Amygdala (tissue), 56 donors: ENCODE data around the gene TEP1.
A peak's percentile ranks its signal among the peaks of the same experiment; 100 is the strongest.
"Not testable (repeated sequence)": the region's sequence is repeated elsewhere in the genome, so short reads cannot be mapped to it uniquely, and the experiment has no call there.

Experiments
- DNase-seq, 56 donors: peaks; one replicate each; lab custom pipeline; 2025; lab: John Stamatoyannopoulos, UW

TEP1 gene

DNA sequence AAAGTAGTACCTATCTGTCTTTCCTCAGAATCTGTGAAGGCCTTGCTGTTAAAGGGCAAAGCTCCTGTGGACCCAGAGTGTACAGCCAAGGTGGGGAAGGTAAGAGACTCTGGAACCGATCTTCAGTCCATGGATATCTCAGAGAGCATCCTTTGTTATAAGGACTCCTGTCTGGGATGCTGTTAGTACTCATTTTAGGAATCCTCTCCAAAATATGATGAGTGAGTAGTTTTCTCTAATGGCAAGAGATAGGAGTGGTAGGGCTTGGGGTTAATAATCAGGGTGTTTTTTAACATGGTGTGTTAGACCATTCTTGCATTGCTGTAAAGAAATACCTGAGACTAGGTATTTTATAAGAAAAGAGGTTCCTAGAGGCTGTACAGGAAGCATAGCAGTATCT, 67.9 kb downstream of the TEP1 start:
- no peak for DNase-seq

DNA sequence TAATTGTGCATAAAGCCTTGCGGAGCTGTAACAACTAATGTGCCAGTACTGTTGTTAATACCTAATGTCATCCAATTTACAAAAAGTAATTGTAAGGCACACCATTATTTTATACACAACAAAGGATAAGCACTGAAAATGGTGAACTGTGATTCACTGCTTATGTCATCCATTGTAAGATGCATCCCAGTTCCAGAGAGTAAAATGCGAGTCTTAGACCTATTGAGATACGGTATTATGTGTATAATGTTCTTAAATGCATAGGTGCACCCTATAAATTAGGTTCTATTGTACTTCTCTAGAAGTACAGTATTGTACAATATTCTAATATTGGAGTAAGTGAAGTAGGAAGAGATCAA, 69.5 kb downstream of the TEP1 start:
- DNase-seq, result no peak

DNA sequence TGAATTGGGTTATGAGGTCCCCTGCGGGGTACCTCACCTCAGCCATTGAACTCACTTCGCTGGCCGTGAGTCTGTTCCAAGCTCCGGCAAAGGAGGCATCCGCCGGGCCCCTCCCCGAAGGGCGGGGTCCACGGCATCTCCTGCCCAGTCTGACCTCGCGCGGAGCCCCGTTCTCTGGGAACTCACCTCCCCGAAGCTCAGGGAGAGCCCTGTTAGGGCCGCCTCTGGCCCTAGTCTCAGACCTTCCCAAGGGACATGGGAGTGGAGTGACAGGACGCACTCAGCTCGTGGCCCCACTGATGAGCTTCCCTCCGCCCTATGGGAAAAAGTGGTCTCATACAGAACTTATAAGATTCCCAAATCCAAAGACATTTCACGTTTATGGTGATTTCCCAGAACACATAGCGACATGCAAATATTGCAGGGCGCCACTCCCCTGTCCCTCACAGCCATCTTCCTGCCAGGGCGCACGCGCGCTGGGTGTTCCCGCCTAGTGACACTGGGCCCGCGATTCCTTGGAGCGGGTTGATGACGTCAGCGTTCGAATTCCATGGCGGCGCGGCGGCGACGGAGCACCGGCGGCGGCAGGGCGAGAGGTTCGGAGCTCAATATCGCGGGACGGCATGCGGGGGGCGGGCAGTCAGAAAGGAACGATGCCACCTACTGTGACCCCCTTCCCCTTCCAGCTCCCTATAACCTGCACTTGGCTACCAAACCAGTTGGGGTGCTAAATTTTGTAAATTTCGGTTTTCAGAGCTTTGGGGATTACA, 70.0 kb downstream of the TEP1 start, which contains the start of gene PARP2:
Gene PARP2 (plus strand): TSS at position 544 of the 770 bp plus-strand sequence. CDS start 7 bp downstream, at position 551.
- DNase-seq, result peak; percentile 85 to 100 (median 98)

DNA sequence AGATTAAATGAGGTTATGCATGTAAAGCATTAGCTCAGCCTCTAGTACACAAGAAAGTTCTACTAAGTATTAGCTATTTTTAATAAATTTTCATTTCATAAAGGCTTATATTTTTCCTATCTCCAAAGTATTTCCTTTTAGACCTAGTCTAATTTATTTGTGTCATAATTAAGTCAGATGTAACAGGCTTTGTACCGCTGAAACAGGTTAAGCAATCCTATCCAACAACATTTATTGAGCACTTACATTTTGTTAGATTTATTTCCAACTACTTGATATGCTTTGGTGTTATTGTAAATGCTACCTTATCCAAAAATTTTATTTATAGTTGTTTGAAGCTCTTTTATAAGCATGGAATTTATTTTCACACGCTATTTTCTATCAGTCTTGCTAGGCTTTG, 71.7 kb downstream of the TEP1 start:
- no peak for DNase-seq

DNA sequence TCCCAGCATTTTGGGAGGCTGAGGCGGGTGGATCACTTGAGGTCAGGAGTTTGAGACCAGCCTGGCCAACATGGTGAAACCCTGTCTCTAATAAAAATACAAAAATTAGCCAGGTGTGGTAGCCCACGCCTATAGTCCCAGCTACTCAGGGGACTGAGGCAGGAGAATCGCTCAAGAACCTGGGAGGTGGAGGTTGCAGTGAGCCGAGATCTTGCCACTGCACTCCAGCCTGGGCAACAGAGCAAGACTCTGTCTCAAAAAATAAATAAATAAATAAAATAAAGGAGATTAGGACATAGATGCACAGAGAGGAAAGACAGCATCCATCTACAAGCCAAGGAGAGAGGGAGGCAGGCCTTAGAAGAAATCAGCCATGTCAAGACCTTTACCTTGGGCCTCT, 72.3 kb downstream of the TEP1 start:
- not testable (repeated sequence) for DNase-seq

DNA sequence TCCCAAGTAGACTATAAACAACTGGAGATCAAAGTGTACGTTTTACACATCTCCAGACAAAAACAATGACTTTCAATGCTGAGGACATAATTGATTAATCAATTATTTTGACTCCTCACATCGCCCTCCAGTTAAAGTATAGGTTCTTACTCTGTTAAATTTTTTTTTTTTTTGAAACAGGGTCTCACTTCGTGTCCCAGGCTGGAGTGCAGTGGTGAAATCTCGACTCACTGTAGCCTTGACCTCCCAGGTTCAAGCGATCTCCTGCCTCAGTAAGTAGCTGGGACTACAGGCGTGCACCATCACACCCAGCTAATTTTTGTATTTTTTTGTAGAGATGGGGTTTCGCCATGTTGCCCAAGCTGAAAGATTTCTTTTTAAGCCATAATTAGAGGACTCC, 79.3 kb downstream of the TEP1 start:
- no peak for DNase-seq

DNA sequence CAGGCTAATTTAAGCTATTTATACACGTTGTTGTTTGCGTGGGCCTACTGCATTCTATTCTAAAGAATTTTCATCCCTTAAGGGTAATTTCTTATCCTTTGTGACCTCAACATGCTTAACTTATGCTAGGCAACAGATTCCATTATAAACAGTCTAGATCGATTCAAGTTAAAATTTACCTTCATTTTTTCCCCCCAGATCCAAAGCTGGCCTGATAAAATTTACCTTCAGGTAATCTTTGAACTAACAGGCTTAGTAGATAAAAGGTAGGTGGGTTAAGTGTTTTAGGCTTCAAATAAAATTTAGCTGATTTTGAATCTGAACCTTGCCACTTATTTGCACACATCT, 79.8 kb downstream of the TEP1 start:
- no peak for DNase-seq

DNA sequence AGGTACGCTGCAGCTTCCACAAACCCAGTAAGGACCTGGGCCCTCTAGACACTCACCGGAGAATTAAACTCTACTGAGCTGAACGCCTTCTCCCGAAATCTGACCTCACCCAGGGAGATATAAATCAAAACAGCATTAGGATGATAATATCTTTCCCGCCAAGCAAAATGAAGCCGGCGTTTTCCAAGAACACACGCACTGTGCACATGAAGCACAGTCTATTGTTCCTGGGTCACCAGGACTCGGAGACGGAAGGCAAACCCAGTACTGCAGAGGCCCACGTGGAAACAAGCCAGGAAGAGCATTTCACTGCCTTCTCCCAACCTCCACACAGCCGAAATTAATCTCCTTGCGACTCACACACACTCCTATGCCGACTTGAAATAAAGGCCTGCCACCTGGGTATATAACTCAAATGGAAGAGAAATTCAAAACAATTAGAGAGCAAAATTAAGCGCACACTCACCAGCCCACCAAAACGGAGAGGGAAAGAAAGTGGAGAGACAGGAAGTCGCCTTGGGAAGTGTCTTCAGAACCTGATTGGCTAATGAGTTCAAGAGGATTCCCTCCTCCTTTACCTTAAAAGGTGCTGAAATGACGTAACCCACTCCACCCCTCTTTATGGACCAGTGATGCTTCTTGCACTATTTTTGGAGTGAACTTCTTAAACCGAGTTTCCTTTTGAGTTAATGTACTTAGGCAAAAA, 80.4 kb downstream of the TEP1 start, which contains the start of gene CCNB1IP1:
Gene CCNB1IP1 (minus strand): TSS at position 492 of the 706 bp plus-strand sequence. CDS start 16,756 bp downstream, outside the sequence.
- peak in 49 of 56 donors; percentile 7 to 84 (median 45) for DNase-seq

DNA sequence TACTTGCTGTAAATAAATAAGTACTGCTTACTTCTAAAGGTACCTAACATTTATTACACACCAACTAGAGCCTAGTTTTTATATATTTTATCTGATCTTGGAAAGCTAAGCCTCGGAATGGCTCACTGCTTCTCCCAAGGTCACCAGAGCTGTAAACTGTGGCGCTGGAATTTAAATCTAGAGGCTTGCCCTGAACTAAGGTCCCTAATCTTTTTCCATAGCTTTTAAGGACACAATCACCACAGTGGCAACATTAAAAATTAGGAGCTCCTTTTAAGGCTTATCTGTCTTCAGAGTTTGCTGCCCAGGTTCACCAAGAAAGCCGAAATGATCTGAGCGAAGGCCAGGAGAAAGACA, 80.9 kb downstream of the TEP1 start:
- DNase-seq, result no peak

DNA sequence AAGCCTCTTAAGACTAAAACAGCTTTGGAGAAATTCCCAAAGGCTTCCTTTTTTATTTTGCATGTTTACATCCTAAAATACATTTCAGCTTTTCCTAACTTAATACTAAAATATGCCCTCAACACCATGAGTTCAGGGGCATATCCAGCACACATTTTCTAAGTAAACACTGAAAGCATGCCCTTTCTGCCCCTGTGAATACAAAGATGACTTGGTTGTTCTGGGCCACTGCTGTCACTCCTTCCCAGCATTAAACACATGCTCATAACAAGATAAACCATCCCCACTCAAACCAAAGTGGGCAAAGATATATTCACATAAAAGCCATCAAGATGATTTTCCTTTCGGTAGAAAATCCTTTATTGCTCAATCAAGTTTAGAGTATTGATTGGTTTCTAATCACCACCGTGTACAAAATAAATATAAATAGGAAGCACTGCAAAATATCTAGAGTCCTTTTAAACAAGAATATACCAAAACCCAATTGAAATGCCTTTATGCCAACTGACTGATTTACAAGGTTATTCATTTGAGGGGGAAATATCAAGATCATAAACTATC, 82.2 kb downstream of the TEP1 start:
- no peak for DNase-seq

DNA sequence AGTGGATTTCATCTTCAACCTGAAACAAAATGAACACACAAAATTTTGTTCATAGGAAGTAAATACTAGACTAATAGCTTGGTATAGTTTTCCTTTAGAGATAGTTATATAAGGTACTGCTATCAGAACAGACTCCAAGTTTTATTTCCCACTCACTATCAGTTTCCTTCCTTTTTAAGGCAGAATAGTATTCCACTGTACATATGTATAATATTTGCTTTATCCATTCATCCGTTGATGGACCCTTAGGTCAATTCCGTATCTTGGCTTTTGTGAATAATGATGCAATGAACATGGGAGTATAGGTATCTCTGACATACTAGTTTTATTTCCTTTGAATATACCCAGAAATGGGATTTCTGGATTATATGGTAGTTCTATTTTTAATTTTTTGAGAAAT, 83.9 kb downstream of the TEP1 start:
- no peak for DNase-seq

DNA sequence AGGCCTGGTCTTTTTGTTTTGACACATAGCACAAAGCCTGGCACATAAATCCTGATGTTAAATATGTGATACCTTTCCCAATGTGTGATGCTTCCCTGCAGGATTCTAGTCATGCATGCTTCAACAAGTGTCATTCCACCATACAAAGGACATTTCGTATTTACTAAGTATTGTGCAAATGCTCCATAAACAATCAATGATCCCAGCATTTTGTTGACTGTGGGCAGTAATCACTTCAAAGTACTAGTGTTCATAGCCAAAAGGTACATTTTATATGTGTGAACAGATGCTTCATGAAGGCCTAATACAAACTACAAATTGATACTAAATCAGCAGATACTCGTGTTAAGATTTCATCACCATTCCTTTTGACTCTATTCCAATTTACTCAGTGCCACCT, 84.6 kb downstream of the TEP1 start:
- no peak for DNase-seq

DNA sequence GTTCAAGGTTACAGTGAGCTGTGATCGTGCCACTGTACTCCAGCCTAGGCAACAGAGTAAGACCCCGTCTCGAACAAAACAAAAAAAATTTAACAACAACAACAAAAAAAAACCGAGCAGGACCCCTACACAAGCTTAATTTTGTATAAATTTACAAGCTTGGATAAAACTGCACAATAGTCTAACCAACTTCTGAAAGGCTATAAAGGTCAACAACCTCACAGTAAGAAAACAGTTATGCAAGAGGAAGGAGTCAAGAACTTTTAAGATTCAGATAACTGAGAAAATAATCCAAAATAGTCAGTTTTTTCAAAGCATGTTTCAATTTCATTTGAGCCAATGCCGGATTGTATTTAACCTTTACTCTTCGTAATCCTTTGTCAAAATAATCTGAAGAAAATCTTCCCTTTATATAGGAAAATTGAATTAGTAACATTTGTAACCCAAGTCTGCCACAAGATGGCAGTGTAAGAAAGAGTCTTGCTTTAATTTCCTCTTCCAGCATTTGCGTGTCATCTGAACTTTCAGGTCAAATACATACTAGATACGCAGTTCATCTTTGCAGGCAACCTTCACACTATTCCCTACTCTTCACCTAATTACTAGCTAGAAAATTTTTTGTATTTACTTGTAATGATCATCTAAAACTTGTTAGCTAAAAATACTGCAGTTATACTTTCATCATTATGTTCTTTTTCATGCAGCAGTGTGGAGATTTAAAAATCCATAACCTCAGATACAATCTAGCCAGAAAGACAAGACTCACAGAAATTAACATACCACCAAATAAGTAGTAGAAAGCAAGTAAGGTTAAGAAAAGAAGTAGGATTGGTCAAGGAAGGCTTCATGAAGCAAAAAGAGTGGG, 86.1 kb downstream of the TEP1 start:
- peak in 5 of 56 donors; percentile 1 to 58 (median 4) for DNase-seq

DNA sequence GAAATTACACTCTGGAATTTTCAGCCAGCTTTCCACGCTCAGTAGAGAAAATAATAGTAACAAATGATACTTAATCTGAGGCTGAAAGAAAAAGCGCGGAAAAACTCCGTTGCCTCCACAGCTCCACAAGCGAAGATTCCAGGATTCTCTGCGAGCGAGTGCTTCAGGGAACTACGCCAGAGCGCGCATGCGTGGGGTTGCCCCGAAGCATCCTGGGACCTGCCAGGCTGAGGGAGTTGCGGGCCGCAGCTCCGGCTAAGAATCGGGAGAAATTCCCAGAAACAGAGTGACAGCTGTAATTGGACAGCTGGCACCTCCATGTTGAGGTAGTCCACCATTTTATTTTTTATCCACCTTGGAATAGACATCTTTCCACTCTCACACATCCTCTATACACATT, 95.6 kb downstream of the TEP1 start:
- DNase-seq, result no peak
